GM12878 (cell line): ENCODE data around the gene UBE2QL1. TPM values are rescaled to one million over a fixed set of nuclear protein-coding genes. Genes with fewer than 3 reads are reported as not detected.

Experiments used
- ATAC-seq: fragments of 200-7000 bp; cut with Tn5 transposase; 3 replicates; pipeline ENCODE4 v1.9.1; 2020; ENCODE audit warnings: mild to moderate bottlenecking, moderate library complexity
- BruUV-seq: library from RNA; stranded (reverse); fragments of 400-500 nt; replicated peaks from 2 replicates; lab custom pipeline; 2021; lab: Mats Ljungman, UMichigan
- CTCF ChIA-PET: fragments of 300-600 bp; sonication (Branson Sonifier 250); formaldehyde crosslinking; extraction: SDS; loops from one replicate; lab custom pipeline; 2021; ENCODE audit warnings: inconsistent platforms; lab: Yijun Ruan, JAX
- POLR2A ChIA-PET: fragments of 350-600 bp; formaldehyde crosslinking; extraction: SDS; loops from one replicate; lab custom pipeline; 2021; ENCODE audit warnings: inconsistent platforms; lab: Charles Lee
- RAD21 ChIA-PET: fragments of 300-600 bp; sonication (Branson Sonifier 250); formaldehyde crosslinking; loops from one replicate; lab custom pipeline; 2023; ENCODE audit warnings: antibody characterized with exemption; ENCODE audit not compliant: unreplicated experiment; lab: Charles Lee
- SMC1A ChIA-PET: fragments of 300-600 bp; sonication (Branson Sonifier 250); formaldehyde crosslinking; loops from one replicate; lab custom pipeline; 2023; ENCODE audit not compliant: unreplicated experiment, uncharacterized antibody; lab: Charles Lee
- DNase-seq: peaks from one replicate; pipeline ENCODE4 v3.0.0-alpha.2; 2011; ENCODE audit warnings: low read depth, low spot score
- FAIRE-seq: peaks from 3 replicates; lab custom pipeline; 2011; peaks lifted over from hg19 to GRCh38; lab: Jason Lieb, UNC
- H2AFZ ChIP-seq: 2 replicates; pipeline ENCODE4 v1.6.0; 2011; ENCODE audit warnings: low read depth, low read length, control low read depth; ENCODE audit not compliant: control insufficient read depth
- H3K27ac ChIP-seq: 2 replicates; pipeline ENCODE4 v1.5.1; 2011; ENCODE audit warnings: control low read depth; ENCODE audit not compliant: control insufficient read depth, insufficient read depth
- H3K27me3 ChIP-seq, 2 experiments: replicated peaks in 1 of 2; 2 replicates each; pipeline versions ENCODE4 v1.6.0 to v1.6.1; 2011; ENCODE audit warnings: low read length in 1 of 2; ENCODE audit not compliant: control insufficient read depth in 2 of 2, insufficient read depth in 2 of 2
- H3K36me3 ChIP-seq, 2 experiments: 2 replicates each; pipeline ENCODE4 v1.5.1; 2011; ENCODE audit warnings: low read length in 1 of 2; ENCODE audit not compliant: control insufficient read depth in 2 of 2, insufficient read depth in 2 of 2
- H3K4me1 ChIP-seq: 2 replicates; pipeline ENCODE4 v1.6.1; 2011; ENCODE audit warnings: mild to moderate bottlenecking, low read length, moderate library complexity, mixed read lengths; ENCODE audit not compliant: control insufficient read depth, insufficient read depth
- H3K4me2 ChIP-seq: 2 replicates; pipeline ENCODE4 v1.6.0; 2011; ENCODE audit warnings: control low read depth; ENCODE audit not compliant: control insufficient read depth, insufficient read depth
- H3K4me3 ChIP-seq: fragments of 200-600 bp; sonication (generic); 2 replicates; pipeline ENCODE4 v1.5.1; 2016
- H3K79me2 ChIP-seq: 2 replicates; pipeline ENCODE4 v1.6.0; 2011; ENCODE audit warnings: low read length; ENCODE audit not compliant: control insufficient read depth, insufficient read depth
- H3K9ac ChIP-seq: 2 replicates; pipeline ENCODE4 v1.8.0; 2011; ENCODE audit warnings: low read length, control low read depth, mixed read lengths; ENCODE audit not compliant: control insufficient read depth, insufficient read depth
- H3K9me3 ChIP-seq: replicated peaks from 3 replicates; pipeline ENCODE4 v1.5.1; 2011; ENCODE audit warnings: mild to moderate bottlenecking, low read length; ENCODE audit not compliant: control insufficient read depth, insufficient read depth
- H4K20me1 ChIP-seq: 2 replicates; pipeline ENCODE4 v1.6.0; 2011; ENCODE audit not compliant: control insufficient read depth, insufficient read depth
- CBFB ChIP-seq: IDR thresholded peaks from 2 replicates; pipeline ENCODE4 v1.6.1; 2016; ENCODE audit warnings: antibody characterized with exemption, low read depth
- CEBPB ChIP-seq, 2 experiments: fragments of 150-350 bp in 1 of 2; IDR thresholded peaks; 2 replicates each; pipeline ENCODE4 v1.6.1; 2012 to 2014; ENCODE audit warnings: low read depth in 2 of 2, low read length in 2 of 2, borderline replicate concordance in 1 of 2, inconsistent platforms in 1 of 2
- CREB1 ChIP-seq: IDR thresholded peaks from 2 replicates; pipeline ENCODE4 v1.6.1; 2012; ENCODE audit warnings: low read depth, mild to moderate bottlenecking, inconsistent platforms
- CREM ChIP-seq: IDR thresholded peaks from 2 replicates; pipeline ENCODE4 v1.6.1; 2014; ENCODE audit warnings: antibody characterized with exemption, low read depth
- DPF2 ChIP-seq: fragments of 450-650 bp; IDR thresholded peaks from 2 replicates; pipeline ENCODE4 v1.6.1; 2017; ENCODE audit warnings: mild to moderate bottlenecking
- EGR1 ChIP-seq, 2 experiments: IDR thresholded peaks; 1 replicate in 1 of 2; 2 replicates in 1 of 2; pipeline ENCODE4 v1.6.1; 2011 to 2012; ENCODE audit warnings: low read depth in 2 of 2, low read length in 2 of 2, borderline replicate concordance in 1 of 2, mild to moderate bottlenecking in 1 of 2, moderate library complexity in 1 of 2
- ELK1 ChIP-seq: IDR thresholded peaks from 2 replicates; pipeline ENCODE4 v1.6.1; 2012; ENCODE audit warnings: low read depth, low read length, improper control_type of control experiment
- EZH2 ChIP-seq: IDR thresholded peaks from 2 replicates; pipeline ENCODE4 v1.6.1; 2012; ENCODE audit warnings: low read depth, mild to moderate bottlenecking, control low read depth, inconsistent platforms, low read length, borderline replicate concordance; ENCODE audit not compliant: control insufficient read depth
- MEF2B ChIP-seq: fragments of 450-650 bp; IDR thresholded peaks from 2 replicates; pipeline ENCODE4 v1.6.1; 2018; ENCODE audit warnings: mild to moderate bottlenecking, moderate library complexity; ENCODE audit not compliant: partially characterized antibody, poor library complexity, severe bottlenecking
- MXI1 ChIP-seq: fragments of 150-350 bp; IDR thresholded peaks from 2 replicates; pipeline ENCODE4 v1.6.1; 2011; ENCODE audit warnings: low read depth, mild to moderate bottlenecking, inconsistent platforms, low read length, improper control_type of control experiment
- RCOR1 ChIP-seq: conservative IDR thresholded peaks from 2 replicates; pipeline ENCODE4 v1.6.1; 2012; ENCODE audit warnings: low read depth, low read length, improper control_type of control experiment
- SIX5 ChIP-seq: IDR thresholded peaks from 2 replicates; pipeline ENCODE4 v1.6.1; 2011; ENCODE audit warnings: mild to moderate bottlenecking, low read depth, low read length, moderate library complexity; ENCODE audit not compliant: severe bottlenecking
- WGBS: methylation state at CpG from one replicate; pipeline ENCODE4 v1.1.6; 2016; ENCODE audit warnings: low lambda C conversion rate; ENCODE audit not compliant: insufficient replicate concordance, insufficient coverage; ENCODE audit errors: missing lambda C conversion rate; 5-methylcytosine and 5-hydroxymethylcytosine counted together
- in situ Hi-C: fragments of 300-500 bp; cut with MboI; formaldehyde crosslinking; loops from 9 replicates; pipeline ENCODE4 v1.14.3; 2018; ENCODE audit warnings: mixed read lengths
- intact Hi-C: fragments of 100-400 bp; cut with micrococcal nuclease; formaldehyde crosslinking; loops from one replicate; pipeline ENCODE4 v1.14.2; 2022; ENCODE audit not compliant: unreplicated experiment
- polyA plus RNA-seq, 11 experiments: library from polyadenylated mRNA; depleted of rRNA in 4 of 11; unstranded in 6 of 11; stranded (reverse) in 5 of 11; fragments of >200 nt; fragmentation: Nextera tagmentation in 4 of 11; fragmentation: Illumina TruSeq in 1 of 11; extraction: Ambion mirVana in 4 of 11; extraction: Trizol in 1 of 11; gene quantifications; 1 replicate in 1 of 11; 2 replicates in 10 of 11; pipeline versions ENCODE4 v1.2.1 to v1.2.3, GENCODE V29; 2011 to 2016; ENCODE audit warnings: inconsistent platforms in 2 of 11, missing spikeins in 2 of 11, low read depth in 1 of 11
- total RNA-seq, 4 experiments: library from RNA; depleted of rRNA in 3 of 4; stranded (reverse); fragments of >200 nt in 3 of 4; fragmentation: Illumina TruSeq in 1 of 4; extraction: Trizol in 1 of 4; gene quantifications; 2 replicates each; pipeline versions ENCODE4 v1.2.1 to v1.2.3, GENCODE V29; 2013 to 2021
- TF ChIP-seq, protein P1 (sequence below): fragments of 450-650 bp; conservative IDR thresholded peaks from 2 replicates; pipeline ENCODE4 v1.6.1; 2017; ENCODE audit warnings: mild to moderate bottlenecking, moderate library complexity
- TF ChIP-seq, protein P2 (sequence below): fragments of 450-650 bp; formaldehyde crosslinking; IDR thresholded peaks from 2 replicates; pipeline ENCODE4 v1.5.0; 2022; ENCODE audit warnings: mild to moderate bottlenecking, missing genetic modification characterization

UBE2QL1 gene
- total and polyA plus RNA-seq, 10 of the 15 experiments (the other 5 are each of a cell fraction or from before 2014, with no cell fraction given): 0.03 to 0.62 (median 0.04) TPM; not detected in 6

DNA sequence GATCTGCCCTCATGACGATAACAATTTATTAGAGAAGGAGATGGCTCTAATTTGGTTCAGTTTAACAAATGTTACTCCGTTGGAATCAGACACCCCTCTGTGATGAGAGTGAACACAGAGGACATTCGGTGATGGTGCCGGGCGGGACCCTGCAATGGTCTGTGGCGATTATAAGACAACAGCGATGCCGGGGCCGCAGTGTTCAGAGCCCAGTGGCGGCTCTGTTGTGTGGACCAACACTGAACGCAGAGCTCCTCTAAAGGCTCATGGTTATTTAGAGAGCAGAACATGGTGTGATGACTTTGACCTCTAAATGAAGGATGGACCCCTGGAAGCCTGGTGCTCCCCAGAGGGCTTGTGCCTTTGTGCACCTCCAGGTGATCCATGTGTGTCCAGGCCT, 21.2 kb downstream of the UBE2QL1 start (continued):
- TF ChIP-seq SIX5: no peak
- no peak for TF ChIP-seq RCOR1
- TF ChIP-seq MXI1: no peak
- no peak for TF ChIP-seq CEBPB (IDR thresholded peaks at IDR 0.05; ENCODE audit: borderline replicate concordance in 1 of 2, low read depth in 2 of 2, low read length in 2 of 2)
- TF ChIP-seq ELK1: no peak
- no peak for TF ChIP-seq CBFB

DNA sequence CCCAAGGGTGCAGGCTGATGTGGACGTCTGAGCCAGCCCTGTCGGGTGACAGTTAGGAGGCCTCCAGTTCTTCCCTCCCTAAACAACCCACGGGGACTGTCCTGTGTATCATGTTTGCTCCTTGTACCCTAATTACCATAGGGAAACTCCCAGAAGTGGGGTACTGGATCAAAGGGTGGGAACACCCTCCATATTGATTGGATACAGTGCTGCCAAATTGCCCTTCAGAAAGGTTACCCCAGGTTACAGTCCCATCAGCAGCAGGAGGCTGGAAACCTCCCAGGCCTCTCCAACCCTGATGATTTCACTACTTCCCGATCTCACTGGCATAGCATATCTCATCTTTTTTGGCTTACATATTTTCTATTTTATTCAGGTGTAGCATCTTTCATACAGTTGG, 22.0 kb downstream of the UBE2QL1 start:
- ChIA-PET RAD21 (no interaction called here), CTCF (no interaction called here), SMC1A (no interaction called here), POLR2A (no interaction called here)
- 95% methylated on average over 4 of the region's 4 CpGs for WGBS
- FAIRE-seq: no peak
- intact Hi-C loops: no loop called here
- Histone ChIP-seq H3K4me1 (no peaks in the 10 kb centered on the region), H3K36me3 (no peaks in the 10 kb centered on the region), H2AFZ (no peak overlapping the region), H3K27me3 (peaks cover 0 to 2% of the 10 kb centered on the region in 2 experiments; a peak in 2 of 4 replicates), H3K9me3 (no peaks in the 10 kb centered on the region; the same call in 2 of the 3 replicates), H3K4me3 (no peak overlapping the region), H3K27ac (no peak overlapping the region), H3K9ac (no peak overlapping the region), H4K20me1 (no peaks in the 10 kb centered on the region), H3K4me2 (no peak overlapping the region), H3K79me2 (no peaks in the 10 kb centered on the region)
- BruUV-seq: no TSS peak
- no peak for DNase-seq
- in situ Hi-C loops: no loop called here
- no peak for ATAC-seq
- TF ChIP-seq, protein P1, sequence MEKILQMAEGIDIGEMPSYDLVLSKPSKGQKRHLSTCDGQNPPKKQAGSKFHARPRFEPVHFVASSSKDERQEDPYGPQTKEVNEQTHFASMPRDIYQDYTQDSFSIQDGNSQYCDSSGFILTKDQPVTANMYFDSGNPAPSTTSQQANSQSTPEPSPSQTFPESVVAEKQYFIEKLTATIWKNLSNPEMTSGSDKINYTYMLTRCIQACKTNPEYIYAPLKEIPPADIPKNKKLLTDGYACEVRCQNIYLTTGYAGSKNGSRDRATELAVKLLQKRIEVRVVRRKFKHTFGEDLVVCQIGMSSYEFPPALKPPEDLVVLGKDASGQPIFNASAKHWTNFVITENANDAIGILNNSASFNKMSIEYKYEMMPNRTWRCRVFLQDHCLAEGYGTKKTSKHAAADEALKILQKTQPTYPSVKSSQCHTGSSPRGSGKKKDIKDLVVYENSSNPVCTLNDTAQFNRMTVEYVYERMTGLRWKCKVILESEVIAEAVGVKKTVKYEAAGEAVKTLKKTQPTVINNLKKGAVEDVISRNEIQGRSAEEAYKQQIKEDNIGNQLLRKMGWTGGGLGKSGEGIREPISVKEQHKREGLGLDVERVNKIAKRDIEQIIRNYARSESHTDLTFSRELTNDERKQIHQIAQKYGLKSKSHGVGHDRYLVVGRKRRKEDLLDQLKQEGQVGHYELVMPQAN: no peak
- TF ChIP-seq EZH2: no peak
- TF ChIP-seq CREB1: no peak
- TF ChIP-seq MEF2B: no peak
- no peak for TF ChIP-seq EGR1 (IDR thresholded peaks at IDR 0.05; ENCODE audit: borderline replicate concordance in 1 of 2, low read depth in 2 of 2, low read length in 2 of 2)
- TF ChIP-seq, protein P2, sequence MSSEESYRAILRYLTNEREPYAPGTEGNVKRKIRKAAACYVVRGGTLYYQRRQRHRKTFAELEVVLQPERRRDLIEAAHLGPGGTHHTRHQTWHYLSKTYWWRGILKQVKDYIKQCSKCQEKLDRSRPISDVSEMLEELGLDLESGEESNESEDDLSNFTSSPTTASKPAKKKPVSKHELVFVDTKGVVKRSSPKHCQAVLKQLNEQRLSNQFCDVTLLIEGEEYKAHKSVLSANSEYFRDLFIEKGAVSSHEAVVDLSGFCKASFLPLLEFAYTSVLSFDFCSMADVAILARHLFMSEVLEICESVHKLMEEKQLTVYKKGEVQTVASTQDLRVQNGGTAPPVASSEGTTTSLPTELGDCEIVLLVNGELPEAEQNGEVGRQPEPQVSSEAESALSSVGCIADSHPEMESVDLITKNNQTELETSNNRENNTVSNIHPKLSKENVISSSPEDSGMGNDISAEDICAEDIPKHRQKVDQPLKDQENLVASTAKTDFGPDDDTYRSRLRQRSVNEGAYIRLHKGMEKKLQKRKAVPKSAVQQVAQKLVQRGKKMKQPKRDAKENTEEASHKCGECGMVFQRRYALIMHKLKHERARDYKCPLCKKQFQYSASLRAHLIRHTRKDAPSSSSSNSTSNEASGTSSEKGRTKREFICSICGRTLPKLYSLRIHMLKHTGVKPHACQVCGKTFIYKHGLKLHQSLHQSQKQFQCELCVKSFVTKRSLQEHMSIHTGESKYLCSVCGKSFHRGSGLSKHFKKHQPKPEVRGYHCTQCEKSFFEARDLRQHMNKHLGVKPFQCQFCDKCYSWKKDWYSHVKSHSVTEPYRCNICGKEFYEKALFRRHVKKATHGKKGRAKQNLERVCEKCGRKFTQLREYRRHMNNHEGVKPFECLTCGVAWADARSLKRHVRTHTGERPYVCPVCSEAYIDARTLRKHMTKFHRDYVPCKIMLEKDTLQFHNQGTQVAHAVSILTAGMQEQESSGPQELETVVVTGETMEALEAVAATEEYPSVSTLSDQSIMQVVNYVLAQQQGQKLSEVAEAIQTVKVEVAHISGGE (CRISPR knock-in tag): no peak
- TF ChIP-seq CREM: no peak
- no peak for TF ChIP-seq DPF2
